Cardiac fibroblast (primary cell): ENCODE results near the gene SH3RF3.
A peak's percentile ranks its signal among the peaks of the same experiment; 100 is the strongest.

Source experiments
- DNase-seq, 2 donors: peaks; one replicate each; pipeline versions ENCODE4 v3.0.0 to v3.0.0-alpha.2; 2010; ENCODE audit warnings: low read depth in 2 of 2
- H3K4me3 ChIP-seq, 2 donors: replicated peaks in 1 of 2; 1 replicate in 1 of 2; 2 replicates in 1 of 2; pipeline ENCODE4 v1.5.1; 2011; ENCODE audit warnings: low read depth in 2 of 2, low read length in 2 of 2, mild to moderate bottlenecking in 2 of 2, moderate library complexity in 1 of 2
- CTCF ChIP-seq: IDR thresholded peaks from one replicate; pipeline ENCODE4 v1.5.1; 2011; ENCODE audit warnings: low read depth, mild to moderate bottlenecking, low read length, inconsistent platforms

SH3RF3 gene

GRCh38 chr2:109372171-109372568 is 243.2 kb downstream of the SH3RF3 start:
- DNase-seq = no peak
- no peak overlapping the region for H3K4me3 ChIP-seq
- TF ChIP-seq CTCF = no peak

DNA sequence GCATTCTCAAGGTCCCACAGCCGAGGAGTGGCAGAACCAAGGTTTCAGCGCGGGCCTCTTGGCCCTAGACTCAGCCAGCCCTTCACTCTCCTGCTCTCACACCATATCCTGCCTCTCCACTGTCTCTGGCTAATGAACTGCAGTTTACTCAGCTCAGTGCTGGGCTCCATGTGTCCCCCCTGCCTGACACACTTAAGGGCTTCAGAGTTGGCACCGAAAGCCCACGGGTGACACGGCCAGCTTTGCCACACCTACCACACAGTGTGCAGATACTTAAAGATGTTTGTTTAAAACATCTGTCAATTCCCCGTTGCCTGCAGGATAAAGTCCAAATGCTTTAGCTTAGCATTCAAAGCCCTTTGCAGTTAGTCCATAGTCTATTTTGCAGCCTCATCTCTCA is 243.6 kb downstream of the SH3RF3 start:
- no peak for DNase-seq
- TF ChIP-seq CTCF = no peak
- no peak overlapping the region for H3K4me3 ChIP-seq

GRCh38 chr2:109373791-109374547 is 245.0 kb downstream of the SH3RF3 start:
- no peak overlapping the region for H3K4me3 ChIP-seq
- DNase-seq = no peak
- no peak for TF ChIP-seq CTCF

GRCh38 chr2:109374548-109375130 is 245.6 kb downstream of the SH3RF3 start:
- DNase-seq = no peak
- TF ChIP-seq CTCF = no peak
- H3K4me3 ChIP-seq = no peak overlapping the region

DNA sequence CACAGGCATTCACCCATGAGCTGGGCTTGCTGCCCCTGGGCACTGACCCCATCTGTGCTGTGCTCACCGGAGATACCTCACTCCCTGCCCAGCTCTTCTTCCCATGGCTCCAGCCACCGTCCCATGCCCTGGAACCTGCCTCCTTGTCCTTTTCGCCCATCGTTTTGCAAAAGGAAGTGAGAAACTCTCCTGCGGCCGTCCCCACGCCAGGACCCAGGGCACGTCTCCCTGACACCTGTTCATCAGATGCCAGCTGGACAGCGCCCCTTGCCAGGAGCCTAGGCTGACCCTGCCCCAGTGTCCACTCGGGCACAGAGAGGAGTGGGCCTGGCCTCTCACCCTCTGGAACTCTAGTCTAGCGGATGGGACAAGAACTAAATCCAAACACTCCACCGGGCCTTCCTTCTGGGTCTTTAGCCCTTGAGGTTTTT is 246.1 kb downstream of the SH3RF3 start:
- DNase-seq = no peak
- TF ChIP-seq CTCF = no peak
- no peak overlapping the region for H3K4me3 ChIP-seq

GRCh38 chr2:109375656-109376055 is 246.7 kb downstream of the SH3RF3 start:
- DNase-seq = no peak
- TF ChIP-seq CTCF = no peak
- H3K4me3 ChIP-seq = no peak overlapping the region

GRCh38 chr2:109376115-109376514 is 247.1 kb downstream of the SH3RF3 start:
- DNase-seq = peak; percentile 5 to 48
- no peak for TF ChIP-seq CTCF
- H3K4me3 ChIP-seq = no peak overlapping the region
